Liver (tissue), 3 donors: ENCODE measurements around the gene JMJD7.

Source experiments
- GABPA ChIP-seq, 2 donors: IDR thresholded peaks in 1 of 2; conservative IDR thresholded peaks in 1 of 2; 2 replicates each; pipeline ENCODE4 v1.6.1; 2016; ENCODE audit warnings: antibody characterized with exemption in 2 of 2, mild to moderate bottlenecking in 1 of 2, moderate library complexity in 1 of 2
- RAD21 ChIP-seq, 2 donors: IDR thresholded peaks; 2 replicates each; pipeline ENCODE4 v1.6.1; 2016; ENCODE audit warnings: antibody characterized with exemption in 2 of 2, mild to moderate bottlenecking in 2 of 2
- TAF1 ChIP-seq: conservative IDR thresholded peaks from 2 replicates; pipeline ENCODE4 v1.6.1; 2016; ENCODE audit warnings: antibody characterized with exemption, mild to moderate bottlenecking
- YY1 ChIP-seq: IDR thresholded peaks from 2 replicates; pipeline ENCODE4 v1.6.1; 2016; ENCODE audit warnings: antibody characterized with exemption, mild to moderate bottlenecking
- TF ChIP-seq, protein P1 (sequence below): fragments of 150-350 bp; IDR thresholded peaks from 2 replicates; pipeline ENCODE4 v1.5.1; 2017; ENCODE audit warnings: improper control_type of control experiment, low read depth, low read length; ENCODE audit not compliant: missing input control
- TF ChIP-seq, protein P2 (sequence below): IDR thresholded peaks from 2 replicates; pipeline ENCODE4 v1.6.1; 2016; ENCODE audit warnings: antibody characterized with exemption, mild to moderate bottlenecking
- donor health status: healthy.
- donor health status: healthy.

DNA sequence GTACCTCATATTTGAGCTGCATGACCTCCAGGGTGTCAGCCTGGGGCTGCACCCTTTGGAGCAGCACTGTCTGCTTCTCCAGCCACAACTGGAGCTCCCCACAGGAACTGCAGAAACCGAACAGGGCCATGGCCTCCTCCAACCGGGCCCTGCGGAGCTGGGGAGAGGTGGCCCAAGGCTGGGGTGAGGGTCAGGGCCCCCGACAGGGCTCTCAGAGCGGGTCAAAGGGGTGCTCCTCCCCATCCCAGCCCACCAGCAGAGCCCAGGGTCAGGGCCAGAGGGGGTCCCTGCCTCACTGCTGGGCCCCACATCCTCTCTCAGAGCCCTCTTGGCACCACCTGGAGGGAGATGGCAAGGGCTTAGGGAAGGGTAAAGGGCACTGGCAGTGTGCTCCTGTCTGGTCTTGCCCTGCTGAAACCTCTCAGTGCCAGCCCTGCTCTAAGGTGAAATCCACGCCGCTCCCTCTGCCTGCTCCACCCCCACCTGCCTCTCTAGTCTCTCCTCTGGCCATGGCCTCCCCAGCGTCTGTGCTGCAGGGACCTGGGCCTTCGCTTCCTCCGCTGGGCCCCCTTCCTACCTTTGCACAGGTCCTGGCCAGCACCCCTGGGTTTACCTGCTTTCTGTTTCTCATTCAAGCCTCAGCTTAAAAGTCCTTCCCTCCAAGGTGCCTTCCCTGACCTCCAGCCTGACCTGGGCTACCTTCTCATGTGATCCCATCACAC is 52.4 kb downstream of the JMJD7 start:
- TF ChIP-seq, protein P1, sequence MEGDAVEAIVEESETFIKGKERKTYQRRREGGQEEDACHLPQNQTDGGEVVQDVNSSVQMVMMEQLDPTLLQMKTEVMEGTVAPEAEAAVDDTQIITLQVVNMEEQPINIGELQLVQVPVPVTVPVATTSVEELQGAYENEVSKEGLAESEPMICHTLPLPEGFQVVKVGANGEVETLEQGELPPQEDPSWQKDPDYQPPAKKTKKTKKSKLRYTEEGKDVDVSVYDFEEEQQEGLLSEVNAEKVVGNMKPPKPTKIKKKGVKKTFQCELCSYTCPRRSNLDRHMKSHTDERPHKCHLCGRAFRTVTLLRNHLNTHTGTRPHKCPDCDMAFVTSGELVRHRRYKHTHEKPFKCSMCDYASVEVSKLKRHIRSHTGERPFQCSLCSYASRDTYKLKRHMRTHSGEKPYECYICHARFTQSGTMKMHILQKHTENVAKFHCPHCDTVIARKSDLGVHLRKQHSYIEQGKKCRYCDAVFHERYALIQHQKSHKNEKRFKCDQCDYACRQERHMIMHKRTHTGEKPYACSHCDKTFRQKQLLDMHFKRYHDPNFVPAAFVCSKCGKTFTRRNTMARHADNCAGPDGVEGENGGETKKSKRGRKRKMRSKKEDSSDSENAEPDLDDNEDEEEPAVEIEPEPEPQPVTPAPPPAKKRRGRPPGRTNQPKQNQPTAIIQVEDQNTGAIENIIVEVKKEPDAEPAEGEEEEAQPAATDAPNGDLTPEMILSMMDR = no peak
- TF ChIP-seq YY1 (no peak), RAD21 (IDR thresholded peaks at IDR 0.05) (no peak), TAF1 (no peak), GABPA (IDR thresholded peaks at IDR 0.05 in 1 of 2, conservative IDR thresholded peaks at IDR 0.05 in 1 of 2) (no peak)
- TF ChIP-seq, protein P2, sequence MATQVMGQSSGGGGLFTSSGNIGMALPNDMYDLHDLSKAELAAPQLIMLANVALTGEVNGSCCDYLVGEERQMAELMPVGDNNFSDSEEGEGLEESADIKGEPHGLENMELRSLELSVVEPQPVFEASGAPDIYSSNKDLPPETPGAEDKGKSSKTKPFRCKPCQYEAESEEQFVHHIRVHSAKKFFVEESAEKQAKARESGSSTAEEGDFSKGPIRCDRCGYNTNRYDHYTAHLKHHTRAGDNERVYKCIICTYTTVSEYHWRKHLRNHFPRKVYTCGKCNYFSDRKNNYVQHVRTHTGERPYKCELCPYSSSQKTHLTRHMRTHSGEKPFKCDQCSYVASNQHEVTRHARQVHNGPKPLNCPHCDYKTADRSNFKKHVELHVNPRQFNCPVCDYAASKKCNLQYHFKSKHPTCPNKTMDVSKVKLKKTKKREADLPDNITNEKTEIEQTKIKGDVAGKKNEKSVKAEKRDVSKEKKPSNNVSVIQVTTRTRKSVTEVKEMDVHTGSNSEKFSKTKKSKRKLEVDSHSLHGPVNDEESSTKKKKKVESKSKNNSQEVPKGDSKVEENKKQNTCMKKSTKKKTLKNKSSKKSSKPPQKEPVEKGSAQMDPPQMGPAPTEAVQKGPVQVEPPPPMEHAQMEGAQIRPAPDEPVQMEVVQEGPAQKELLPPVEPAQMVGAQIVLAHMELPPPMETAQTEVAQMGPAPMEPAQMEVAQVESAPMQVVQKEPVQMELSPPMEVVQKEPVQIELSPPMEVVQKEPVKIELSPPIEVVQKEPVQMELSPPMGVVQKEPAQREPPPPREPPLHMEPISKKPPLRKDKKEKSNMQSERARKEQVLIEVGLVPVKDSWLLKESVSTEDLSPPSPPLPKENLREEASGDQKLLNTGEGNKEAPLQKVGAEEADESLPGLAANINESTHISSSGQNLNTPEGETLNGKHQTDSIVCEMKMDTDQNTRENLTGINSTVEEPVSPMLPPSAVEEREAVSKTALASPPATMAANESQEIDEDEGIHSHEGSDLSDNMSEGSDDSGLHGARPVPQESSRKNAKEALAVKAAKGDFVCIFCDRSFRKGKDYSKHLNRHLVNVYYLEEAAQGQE = no peak
